Astrocyte of the cerebellum (primary cell): ENCODE data around the gene CCL1.

Source experiments
- DNase-seq: peaks from one replicate; pipeline ENCODE4 v3.0.0-alpha.2; 2011; ENCODE audit warnings: low read depth
- H3K4me3 ChIP-seq: 2 replicates; pipeline ENCODE4 v1.5.1; 2011; ENCODE audit warnings: mild to moderate bottlenecking, low read depth, low read length, moderate library complexity
- CTCF ChIP-seq: IDR thresholded peaks from 2 replicates; pipeline ENCODE4 v1.5.1; 2012; ENCODE audit warnings: low read length, low read depth, moderate library complexity, mild to moderate bottlenecking; ENCODE audit errors: missing control alignments
- in situ Hi-C: cut with HindIII; loops from 2 replicates; pipeline ENCODE4 v1.10.0; 2017; ENCODE audit warnings: low sequenced_read_pairs

CCL1 gene

GRCh38 chr17:34386343-34386696 lies 23.3 kb upstream of the CCL1 start:
- no peak for TF ChIP-seq CTCF
- in situ Hi-C loops = no loop called here
- no peak overlapping the region for H3K4me3 ChIP-seq
- DNase-seq = no peak

DNA sequence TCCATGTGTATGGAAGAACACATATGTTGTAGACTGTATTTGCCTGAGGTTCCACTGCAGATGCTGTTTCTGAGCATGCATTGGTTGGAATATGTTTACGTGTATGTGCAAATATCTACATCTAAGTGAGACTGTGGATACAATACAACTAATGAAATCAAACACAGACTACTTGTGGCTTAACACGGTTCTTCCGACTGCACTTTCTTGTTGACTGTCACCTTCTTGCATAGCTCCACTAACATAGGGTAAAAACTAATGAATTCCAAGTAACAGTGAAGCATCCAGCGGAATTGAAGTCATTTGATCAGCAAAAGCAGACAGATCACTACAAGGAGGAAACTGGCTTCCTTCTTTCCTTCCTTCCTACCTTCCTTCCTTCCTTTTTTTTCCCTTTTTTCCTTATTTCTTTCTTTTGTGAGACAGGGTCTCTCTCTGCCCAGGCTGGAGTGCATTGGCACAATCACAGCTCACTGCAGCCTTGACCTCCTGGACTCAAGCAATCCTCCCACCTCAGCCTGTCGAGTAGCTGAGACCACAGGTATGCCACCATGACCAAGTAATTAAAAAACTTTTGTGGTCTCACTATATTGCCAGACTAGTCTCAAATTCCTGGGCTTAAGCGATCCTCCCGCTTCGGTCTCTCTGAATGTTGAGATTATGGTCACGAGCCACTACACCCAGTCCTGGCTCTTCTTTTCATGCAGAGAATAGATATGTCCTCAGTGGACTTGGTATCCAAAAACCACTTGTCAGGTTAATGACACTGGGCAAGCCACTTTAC lies 22.0 kb upstream of the CCL1 start:
- no peak for TF ChIP-seq CTCF
- in situ Hi-C loops = no loop called here
- no peak overlapping the region for H3K4me3 ChIP-seq
- DNase-seq = no peak

DNA sequence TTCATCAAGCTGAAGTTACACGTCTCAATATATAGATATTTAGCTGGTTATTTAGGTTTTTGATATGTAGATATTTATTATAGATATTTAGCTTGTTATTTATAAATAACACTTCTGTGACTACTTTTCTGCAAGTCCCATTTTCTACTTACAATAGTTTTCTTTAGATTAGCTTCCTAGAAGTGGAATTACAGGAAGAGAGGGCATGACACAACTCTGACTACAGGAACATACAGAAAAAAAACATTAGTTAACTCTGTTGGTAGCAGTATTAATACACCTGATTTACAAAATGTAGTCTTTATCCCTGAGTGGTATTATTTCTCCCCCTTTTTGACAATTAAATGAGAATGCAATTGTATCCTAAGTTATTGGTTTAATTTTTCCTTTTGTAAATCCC lies 21.2 kb upstream of the CCL1 start:
- no peak for TF ChIP-seq CTCF
- in situ Hi-C loops = no loop called here
- no peak overlapping the region for H3K4me3 ChIP-seq
- DNase-seq = no peak

GRCh38 chr17:34383216-34383615 lies 20.2 kb upstream of the CCL1 start:
- DNase-seq = no peak
- no peak overlapping the region for H3K4me3 ChIP-seq
- no peak for TF ChIP-seq CTCF
- in situ Hi-C loops = no loop called here

GRCh38 chr17:34382621-34383124 lies 19.6 kb upstream of the CCL1 start:
- H3K4me3 ChIP-seq = no peak overlapping the region
- DNase-seq = no peak
- in situ Hi-C loops = no loop called here
- no peak for TF ChIP-seq CTCF

GRCh38 chr17:34379868-34380267 lies 16.8 kb upstream of the CCL1 start:
- in situ Hi-C loops = no loop called here
- no peak overlapping the region for H3K4me3 ChIP-seq
- no peak for DNase-seq
- no peak for TF ChIP-seq CTCF
